ENCODE results near the gene F3. TPM values are rescaled to one million over a fixed set of nuclear protein-coding genes. Genes with fewer than 3 reads are reported as not detected.

The F3 gene
- polyA plus RNA-seq, 3 donors = 36.8 to 64.1 (median 41.2) TPM

Other genes starting within 250 kb of the F3 start
- gene ABCD3, start 123.4 kb downstream of the F3 start, polyA plus RNA-seq (ENCODE audit: insufficient read length in 3 of 3) = 10 to 100 TPM; 54.2 to 73.5 (median 61.5) TPM